Activated CD8-positive, alpha-beta memory T cell treated with anti-CD3 and anti-CD28 coated beads, Interleukin-2, amount 50 U/mL, for 1 hour (primary cell): ENCODE data around the gene DHX36.

Experiments used
- DNase-seq: peaks from one replicate; pipeline ENCODE4 v3.0.0-alpha.2; 2020; ENCODE audit errors: extremely low read depth

Gene DHX36, protein sequence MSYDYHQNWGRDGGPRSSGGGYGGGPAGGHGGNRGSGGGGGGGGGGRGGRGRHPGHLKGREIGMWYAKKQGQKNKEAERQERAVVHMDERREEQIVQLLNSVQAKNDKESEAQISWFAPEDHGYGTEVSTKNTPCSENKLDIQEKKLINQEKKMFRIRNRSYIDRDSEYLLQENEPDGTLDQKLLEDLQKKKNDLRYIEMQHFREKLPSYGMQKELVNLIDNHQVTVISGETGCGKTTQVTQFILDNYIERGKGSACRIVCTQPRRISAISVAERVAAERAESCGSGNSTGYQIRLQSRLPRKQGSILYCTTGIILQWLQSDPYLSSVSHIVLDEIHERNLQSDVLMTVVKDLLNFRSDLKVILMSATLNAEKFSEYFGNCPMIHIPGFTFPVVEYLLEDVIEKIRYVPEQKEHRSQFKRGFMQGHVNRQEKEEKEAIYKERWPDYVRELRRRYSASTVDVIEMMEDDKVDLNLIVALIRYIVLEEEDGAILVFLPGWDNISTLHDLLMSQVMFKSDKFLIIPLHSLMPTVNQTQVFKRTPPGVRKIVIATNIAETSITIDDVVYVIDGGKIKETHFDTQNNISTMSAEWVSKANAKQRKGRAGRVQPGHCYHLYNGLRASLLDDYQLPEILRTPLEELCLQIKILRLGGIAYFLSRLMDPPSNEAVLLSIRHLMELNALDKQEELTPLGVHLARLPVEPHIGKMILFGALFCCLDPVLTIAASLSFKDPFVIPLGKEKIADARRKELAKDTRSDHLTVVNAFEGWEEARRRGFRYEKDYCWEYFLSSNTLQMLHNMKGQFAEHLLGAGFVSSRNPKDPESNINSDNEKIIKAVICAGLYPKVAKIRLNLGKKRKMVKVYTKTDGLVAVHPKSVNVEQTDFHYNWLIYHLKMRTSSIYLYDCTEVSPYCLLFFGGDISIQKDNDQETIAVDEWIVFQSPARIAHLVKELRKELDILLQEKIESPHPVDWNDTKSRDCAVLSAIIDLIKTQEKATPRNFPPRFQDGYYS

DNA sequence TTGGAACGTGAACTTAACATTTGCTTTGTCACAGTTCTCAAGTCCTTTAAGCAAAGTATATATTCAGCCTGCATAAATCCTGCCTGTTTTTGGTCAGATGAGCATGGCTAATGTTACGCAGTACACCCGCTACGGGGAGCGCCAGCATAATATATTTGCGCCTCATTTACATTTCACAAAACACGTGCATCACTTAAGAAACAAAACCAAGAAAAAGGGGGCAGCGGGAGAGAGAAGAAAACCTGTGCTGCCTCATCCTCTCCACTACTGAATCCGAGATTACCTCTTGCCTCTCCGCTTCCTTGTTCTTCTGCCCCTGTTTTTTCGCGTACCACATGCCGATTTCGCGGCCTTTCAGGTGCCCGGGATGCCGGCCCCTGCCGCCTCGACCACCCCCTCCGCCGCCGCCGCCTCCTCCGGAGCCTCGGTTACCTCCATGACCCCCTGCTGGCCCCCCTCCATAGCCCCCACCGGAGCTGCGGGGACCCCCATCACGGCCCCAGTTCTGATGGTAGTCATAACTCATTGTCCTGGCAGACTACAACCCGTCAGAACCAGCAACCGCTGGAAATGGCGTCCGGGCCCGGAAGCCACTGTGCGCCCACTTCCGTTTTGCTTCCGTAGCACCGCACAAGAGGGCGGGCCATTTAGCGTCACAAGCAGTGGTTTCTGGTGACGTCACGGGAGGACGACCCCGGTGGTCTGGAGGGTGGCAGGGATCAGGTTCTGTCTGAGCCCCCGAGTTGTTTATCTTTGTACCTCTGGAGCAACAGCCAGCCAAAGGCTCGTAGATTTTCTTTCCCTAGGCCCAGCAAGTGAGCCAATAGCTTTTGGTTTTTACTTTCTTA, at the start of gene DHX36:
Gene DHX36, minus strand, starts transcription at position 597 of the 848 bp plus-strand sequence. Its CDS starts 71 bp downstream, at position 526.
- peak; percentile 87 for DNase-seq

DNA sequence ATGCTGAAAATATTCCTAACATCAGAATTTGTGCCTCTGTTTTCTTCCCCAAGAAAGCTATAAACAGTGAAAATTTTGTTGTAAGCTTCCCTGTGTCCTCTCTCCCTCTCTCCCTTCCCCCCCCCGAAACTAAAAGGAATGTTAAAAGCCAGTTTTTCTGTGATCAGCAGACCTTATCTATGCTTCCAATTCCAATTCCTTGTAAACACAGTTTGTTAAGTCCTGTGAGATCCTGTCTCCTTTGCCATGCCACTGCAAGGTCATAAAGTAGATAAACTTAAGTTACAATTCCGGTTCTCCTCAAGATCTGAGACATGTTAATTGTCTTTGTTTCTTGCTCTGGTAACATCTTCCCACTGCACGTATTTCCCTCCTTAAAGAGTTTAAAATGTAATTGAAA, 42.9 kb upstream of the DHX36 start:
- DNase-seq, result no peak

DNA sequence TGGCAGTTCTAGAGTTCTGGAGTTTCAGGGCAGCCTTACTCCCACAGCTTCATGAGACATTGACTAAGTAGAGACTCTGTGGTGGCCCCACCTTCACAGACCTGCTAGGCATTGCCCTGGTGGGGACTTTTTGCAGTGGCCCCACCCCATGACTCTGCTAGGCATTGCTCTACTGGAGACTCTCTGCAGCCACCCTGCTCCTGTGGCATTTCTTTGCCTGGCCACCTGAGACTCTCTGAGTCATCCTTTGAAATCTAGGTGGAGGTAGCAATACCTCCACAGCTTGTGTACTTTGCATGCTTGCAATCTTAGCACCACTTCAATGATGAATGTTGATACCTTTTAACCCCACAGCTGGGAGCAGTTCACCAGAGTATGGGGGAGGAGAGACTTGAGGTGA, 40.6 kb upstream of the DHX36 start:
- DNase-seq, result no peak

DNA sequence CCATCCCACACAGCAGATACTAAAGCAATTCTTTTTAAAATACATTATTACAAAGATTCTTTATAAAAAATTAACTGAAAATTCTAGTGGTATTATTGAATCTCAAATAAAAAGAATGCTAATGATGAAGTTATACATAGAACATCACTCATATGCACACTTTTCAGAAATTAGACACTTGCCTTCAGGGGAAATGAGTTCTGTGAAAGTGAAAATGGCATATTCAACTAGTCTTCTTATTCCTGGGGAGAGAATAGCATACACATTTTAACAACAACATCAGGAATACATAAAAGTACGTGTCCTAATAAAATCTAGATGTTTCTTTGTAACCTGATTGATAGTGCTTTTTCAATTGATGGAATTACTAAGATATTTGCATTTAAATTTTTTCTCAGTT, 36.8 kb upstream of the DHX36 start:
- no peak for DNase-seq

DNA sequence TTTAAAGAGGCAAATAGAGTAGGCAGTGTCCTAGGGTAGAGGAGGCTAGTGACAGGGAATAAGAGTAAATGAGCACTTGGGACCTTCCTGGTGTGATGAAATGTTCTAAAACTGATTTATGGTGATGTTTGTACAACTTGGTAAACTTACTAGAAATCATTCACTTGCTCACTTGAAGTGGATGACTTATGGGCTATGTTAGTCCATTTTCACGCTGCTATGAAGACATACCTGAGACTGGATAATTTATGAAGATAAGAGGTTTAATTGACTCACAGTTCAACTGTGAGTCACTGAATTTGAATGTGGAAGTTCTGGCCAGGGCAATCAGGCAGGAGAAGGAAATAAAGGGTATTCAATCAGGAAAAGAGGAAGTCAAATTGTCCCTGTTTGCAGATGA, 31.7 kb upstream of the DHX36 start:
- no peak for DNase-seq

DNA sequence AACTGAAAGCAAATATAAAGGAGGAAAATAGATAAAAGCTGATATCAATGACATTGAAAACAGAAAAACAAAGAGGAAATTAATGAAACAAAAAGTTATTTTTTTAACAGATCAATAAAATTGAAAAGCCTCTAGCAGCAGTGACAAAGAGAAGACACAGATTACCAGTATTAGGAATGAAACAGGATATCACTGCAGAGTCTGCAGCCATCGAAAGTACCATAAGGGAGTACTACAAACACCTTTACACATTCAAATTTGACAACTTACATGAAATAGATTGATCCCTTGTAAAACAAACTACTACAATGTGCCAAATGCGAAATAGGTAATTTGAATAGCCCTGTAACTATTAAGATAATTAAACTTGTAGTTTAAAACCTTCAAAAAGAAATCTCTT, 24.9 kb upstream of the DHX36 start:
- DNase-seq, result no peak

DNA sequence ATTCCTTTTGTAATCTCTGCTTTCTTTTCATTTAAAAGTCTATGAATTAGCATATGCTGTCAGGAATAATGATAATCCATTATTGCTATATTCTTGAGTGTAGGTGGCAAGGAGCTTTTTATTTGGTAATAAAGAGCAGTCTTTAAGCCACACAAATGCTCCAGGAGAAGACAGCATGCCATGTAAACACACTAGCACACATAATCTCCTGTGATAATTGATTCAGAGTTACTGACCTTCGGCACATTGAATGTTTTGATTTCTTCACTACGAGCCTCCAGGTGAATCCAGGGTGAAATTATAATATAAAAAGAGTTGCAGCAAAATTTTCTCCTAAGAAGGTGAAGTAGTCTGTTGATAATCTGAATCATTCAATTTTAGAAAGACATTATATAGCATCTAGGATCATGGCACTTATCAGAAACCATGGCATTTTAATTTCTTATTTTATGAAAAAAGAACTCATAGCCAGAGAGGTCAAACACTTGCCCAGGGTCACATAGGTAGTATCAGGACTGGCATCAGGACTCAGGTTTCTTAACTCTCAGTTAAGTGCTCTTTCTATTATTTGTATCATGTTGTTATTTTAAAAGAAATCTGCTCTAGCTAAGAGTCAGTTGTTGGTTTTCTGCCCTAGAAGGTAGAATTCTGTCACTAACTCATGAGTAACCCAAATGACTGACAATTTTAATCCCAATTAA, 21.3 kb upstream of the DHX36 start:
- no peak for DNase-seq

DNA sequence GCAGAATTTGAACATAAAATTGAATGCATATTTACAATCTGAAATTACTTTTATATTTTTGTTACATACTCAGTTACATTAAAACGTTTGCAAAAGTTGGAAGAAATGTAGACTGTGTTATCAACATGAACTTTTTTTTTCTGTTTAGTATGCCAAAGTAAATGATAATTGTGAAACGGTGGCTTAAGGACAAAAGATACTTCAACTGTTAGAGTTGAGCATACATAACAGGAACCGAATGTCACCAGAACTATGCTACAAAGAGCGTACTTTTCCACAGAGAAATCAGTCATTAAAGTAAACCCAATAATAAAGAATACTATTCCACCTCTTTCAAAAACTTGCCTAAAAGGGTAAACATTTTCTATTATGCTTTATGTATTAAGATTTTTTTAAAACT, 14.3 kb upstream of the DHX36 start:
- no peak for DNase-seq

DNA sequence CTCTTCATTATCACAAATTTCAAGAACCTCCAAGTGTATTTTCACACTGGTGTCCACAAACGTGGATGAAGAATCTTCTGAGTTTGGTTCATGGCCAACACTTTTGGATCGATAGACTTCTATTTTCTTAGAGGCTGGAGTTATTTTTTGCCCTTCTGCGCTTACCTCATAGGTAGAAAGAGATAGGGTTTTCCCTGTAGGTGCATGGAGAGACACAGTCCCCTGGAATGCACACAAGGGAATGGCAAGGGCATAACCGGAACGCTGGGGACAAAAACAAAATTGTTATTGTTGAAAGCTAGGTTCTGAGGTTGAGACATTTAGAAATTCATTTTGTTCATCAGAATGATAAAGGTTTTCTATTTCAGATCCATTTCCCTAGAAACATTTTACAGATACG, 13.7 kb upstream of the DHX36 start:
- DNase-seq, result no peak

DNA sequence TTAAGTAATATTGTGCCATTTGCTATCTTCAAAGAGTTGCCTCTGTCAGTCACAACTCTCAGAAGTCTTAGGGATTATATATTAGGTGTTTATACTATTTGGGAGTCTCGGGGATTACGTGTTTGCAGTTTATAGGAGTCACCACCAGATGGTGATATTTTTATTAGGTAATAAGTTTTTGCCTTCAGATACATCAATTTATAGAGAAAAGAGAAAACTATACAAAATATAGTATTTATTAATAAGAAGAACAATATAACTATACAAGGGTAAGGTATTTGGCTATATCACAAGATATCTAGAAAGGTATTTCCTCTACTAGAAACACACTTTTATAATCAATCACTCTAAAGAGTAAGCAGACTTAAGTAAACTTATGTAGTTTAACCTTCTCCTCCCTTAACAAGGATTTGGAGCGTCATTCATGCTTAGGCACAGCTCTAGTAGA, 10.7 kb upstream of the DHX36 start:
- DNase-seq, result no peak

DNA sequence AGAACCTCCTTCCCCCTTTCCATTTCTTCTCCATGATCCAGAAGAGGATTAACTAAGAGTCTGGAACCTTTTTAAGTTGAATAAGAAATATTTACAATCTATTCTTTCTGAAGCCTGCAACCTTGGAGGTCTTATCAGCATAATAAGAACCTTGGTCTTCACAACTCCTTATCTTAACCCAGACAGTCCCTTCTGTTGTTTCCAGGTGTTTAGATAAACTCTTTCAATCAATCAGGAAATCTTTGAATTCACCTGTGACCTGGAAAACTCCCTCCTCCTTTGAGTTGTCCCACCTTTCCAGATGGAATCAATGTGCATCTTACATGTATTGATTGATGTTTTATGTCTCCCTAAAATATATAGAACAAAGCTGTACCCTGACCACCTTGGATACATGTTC, 3.6 kb upstream of the DHX36 start:
- no peak for DNase-seq

DNA sequence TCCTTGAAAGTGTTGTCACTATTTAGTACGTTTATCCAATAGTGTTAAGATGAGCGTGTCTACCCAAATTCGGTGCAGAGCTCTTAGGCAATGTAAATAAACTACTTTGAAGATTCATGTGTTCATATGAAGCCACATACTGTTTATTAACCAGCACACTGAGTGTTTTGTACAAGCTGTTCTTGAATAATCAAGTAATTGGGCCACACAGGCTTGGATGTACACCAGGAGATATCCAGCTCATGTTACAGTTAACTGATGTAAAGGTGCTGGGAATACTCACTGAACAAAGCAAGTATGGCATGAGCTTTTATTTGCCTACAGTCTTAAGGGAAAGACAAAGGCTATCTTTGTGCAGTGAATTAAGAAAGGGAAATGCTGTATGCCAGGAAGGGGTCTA, 632 bp upstream of the DHX36 start:
- DNase-seq, result no peak

DNA sequence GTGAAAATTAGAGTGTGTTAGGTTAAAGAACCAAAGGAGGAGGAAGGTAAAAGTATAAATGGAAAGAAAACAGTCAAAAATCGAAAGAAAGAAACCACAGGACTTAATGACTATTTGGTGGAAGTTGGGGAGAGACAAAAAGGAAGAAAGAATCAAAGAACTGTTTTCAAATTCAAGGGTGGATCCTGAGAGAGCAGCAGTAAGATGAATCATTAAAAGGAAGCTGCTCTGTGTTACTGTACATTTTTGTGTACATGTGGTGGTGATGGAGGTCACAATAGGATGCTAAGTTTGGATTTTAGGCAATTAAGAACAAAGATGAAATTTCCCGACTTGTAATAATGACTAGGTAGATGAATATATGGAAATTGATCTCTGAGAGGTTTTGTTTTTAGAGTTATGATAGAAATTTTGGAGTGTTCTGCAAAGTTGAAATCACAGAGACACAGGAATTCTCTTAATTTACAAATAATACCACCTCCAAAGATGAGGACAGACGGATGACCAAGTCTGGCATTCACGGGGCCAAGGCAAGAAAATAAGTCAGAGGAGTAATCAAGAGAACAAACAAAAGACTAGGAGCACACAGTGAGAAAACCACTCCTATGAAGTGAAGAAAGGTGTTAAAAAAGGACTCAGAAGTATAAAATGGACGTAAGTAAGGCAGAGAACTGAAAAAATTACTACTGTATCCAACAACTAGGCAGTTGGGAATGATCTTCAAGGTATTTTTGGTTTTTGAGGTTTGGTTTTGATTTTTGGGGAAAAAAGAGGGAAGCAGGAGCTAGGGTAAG, 7.1 kb downstream of the DHX36 start:
- no peak for DNase-seq

DNA sequence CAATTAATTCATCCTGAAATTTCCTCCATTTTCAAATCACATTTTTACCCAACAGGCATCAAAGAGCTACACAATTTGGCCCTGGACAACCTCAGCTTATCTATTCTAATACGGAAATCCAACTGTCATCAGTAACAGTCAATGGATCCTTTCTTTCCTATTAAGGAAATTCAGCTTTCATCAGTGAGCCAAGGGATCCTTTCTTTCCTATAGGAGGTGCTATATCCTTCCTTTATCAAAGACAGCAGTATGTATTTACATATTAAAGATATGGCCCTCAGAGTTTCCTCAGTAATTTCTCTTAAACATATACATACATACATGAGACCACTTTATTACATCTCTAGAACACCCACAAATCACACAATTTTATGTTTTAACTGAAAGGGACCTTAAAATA, 10.1 kb downstream of the DHX36 start:
- DNase-seq, result no peak

DNA sequence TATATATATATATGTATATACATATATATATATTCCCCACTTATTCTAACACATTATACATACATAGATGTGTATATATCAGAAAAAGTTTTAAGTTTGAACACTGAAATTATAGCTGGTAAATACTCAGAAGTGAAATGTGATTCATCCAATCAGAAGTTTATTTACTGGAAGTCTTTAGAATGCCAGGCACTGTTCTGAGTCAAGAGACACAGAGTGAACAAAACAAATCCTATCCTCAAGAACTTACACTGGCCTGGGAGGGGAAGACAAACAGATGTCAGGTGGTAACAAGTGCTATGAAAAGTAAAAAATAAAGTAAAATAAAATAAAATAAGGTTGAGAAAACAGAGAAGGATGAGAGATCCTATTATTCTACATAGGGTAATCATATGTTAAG, 13.4 kb downstream of the DHX36 start:
- DNase-seq, result no peak

DNA sequence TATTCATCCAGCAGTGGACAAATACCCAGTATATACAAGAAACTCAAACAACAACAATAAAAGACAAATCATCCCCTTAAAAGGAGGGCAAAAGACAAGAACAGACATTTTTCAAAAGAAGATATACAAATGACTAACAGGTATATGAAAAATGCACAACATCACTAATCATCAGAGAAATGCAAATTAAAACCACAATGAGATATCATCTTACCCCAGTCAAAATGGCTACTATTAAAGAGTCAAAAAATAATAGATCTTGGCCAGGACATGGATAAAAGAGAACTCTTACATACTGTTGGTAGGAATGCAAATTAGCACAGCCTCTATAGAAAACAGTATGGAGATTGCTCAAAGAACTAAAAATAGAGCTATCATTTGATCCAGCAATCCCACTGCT, 16.9 kb downstream of the DHX36 start:
- no peak for DNase-seq

DNA sequence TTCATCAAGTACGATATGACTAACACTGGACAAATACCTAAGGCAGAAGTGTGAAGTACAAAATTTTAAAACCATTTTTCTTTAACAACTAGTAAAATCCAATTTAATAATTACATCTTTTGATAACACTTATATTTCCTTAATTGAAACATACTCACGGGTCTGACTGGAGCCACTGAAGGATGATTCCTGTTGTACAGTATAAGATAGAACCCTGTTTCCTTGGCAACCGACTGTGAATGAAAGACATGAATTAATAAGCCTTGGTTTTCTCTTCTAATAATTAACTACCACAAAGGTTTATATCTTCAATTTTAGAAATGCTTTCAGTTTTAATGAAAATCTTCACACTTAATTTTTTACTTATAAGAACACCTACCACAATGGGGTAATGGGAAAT, 19.4 kb downstream of the DHX36 start:
- DNase-seq, result no peak

DNA sequence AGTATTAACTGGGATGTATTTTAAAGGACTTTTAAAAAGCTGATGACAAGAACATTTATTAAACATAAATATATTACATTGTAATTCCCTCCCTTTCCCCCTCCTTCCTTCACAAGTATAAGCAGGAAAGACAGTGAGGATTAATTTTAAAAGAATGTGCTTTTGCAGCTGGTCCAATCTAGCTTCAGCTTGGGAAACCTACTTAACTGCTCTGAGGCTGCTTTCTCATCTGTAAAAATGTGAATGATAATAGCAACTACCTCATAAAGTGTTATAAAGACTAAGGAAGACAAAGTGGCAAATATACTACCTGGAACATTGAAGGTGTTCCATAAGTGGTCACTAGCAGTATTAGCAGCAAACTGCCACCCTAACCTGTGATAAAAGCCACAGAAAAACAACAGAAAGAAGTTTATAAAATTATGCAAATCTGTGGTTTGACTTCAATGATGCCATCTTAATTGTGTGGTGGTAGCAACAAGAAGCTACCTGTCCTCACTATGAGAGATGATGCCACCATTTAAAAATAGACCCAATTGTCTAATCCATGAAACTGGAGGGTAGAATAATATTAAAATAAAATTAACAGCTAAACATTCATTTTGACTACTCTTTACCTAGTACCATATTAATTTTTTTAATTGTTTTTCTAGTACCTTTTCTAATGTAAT, 20.0 kb downstream of the DHX36 start:
- DNase-seq, result no peak

DNA sequence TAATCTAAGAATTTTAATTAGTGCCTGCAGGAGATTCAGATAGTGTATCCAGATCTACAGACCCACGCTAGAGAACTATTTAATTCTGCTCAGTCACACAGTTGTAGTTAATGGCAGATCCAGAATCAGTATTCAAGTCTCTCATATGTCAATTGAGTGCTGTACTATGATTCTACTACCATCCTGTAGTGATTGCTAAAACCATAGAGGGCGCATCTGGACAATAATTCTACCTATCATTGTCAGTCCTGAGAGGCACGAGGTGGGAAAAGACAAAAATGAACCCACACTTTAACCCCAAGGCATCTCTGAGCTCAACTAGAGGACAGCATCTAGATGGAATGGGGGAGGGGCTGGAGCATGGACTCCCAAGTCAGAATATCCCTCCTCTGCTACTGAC, 22.7 kb downstream of the DHX36 start:
- no peak for DNase-seq

DNA sequence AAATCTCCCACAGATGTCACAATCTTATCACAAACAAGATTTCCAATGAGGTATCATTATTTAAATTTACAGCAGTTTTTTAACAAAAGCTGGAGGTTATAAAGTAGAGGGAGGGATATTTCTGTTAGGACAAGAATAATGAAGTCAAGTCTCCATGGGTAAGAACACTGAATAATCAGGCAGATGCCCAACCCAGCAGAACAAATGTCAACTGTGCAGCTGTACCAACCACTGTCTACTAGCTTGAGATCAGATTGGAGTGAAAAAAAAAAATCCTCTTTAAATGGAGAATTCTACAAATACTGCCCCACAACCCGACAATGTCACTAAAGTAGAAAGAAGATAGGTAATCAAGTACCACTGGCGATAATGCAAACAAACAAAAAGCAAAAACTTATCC, 30.3 kb downstream of the DHX36 start:
- DNase-seq, result no peak
